SK-N-SH treated with all-trans-retinoic acid at 6 μM for 48 hours (cell line): ENCODE data around the gene PYGM.

Source experiments
- ATAC-seq: fragments of 200-7000 bp; cut with Tn5 transposase; 3 replicates; pipeline ENCODE4 v1.9.1; 2020; ENCODE audit warnings: mild to moderate bottlenecking, moderate library complexity
- BACH2 ChIP-seq: fragments of 250-450 bp; sonication (Bioruptor Pico); IDR thresholded peaks from 2 replicates; pipeline ENCODE4 v1.9.0; 2021; ENCODE audit warnings: mild to moderate bottlenecking, borderline replicate concordance
- CREB5 ChIP-seq: fragments of 250-450 bp; sonication (Bioruptor Pico); IDR thresholded peaks from 2 replicates; pipeline ENCODE4 v1.5.1; 2020; ENCODE audit warnings: low read depth, mild to moderate bottlenecking, moderate library complexity
- CSDC2 ChIP-seq: fragments of 250-450 bp; sonication (Bioruptor Pico); IDR thresholded peaks from 2 replicates; pipeline ENCODE4 v1.5.0; 2020; ENCODE audit warnings: mild to moderate bottlenecking, moderate library complexity
- CSRNP3 ChIP-seq: fragments of 250-450 bp; sonication (Bioruptor Pico); IDR thresholded peaks from 2 replicates; pipeline ENCODE4 v1.5.1; 2021; ENCODE audit warnings: mild to moderate bottlenecking, moderate library complexity
- ESRRG ChIP-seq: fragments of 250-450 bp; sonication (Bioruptor Pico); IDR thresholded peaks from 2 replicates; pipeline ENCODE4 v1.6.1; 2021; ENCODE audit warnings: mild to moderate bottlenecking
- GLIS3 ChIP-seq: fragments of 250-450 bp; sonication (Bioruptor Pico); IDR thresholded peaks from 2 replicates; pipeline ENCODE4 v1.5.0; 2020; ENCODE audit warnings: mild to moderate bottlenecking, moderate library complexity
- POU6F1 ChIP-seq: fragments of 250-450 bp; sonication (Bioruptor Pico); IDR thresholded peaks from 2 replicates; pipeline ENCODE4 v1.8.0; 2021; ENCODE audit warnings: low read depth, mild to moderate bottlenecking, moderate library complexity, borderline replicate concordance
- PPARA ChIP-seq: fragments of 250-450 bp; sonication (Bioruptor Pico); IDR thresholded peaks from 2 replicates; pipeline ENCODE4 v1.5.0; 2020; ENCODE audit warnings: mild to moderate bottlenecking, borderline replicate concordance
- SNAI2 ChIP-seq: fragments of 250-450 bp; sonication (Bioruptor Pico); IDR thresholded peaks from 2 replicates; pipeline ENCODE4 v1.5.0; 2020; ENCODE audit warnings: mild to moderate bottlenecking, moderate library complexity
- TOX ChIP-seq: fragments of 250-450 bp; sonication (Bioruptor Pico); IDR thresholded peaks from 2 replicates; pipeline ENCODE4 v1.8.0; 2021; ENCODE audit warnings: mild to moderate bottlenecking, moderate library complexity, borderline replicate concordance
- TSHZ2 ChIP-seq: fragments of 250-450 bp; sonication (Bioruptor Pico); IDR thresholded peaks from 2 replicates; pipeline ENCODE4 v1.5.0; 2020; ENCODE audit warnings: mild to moderate bottlenecking, moderate library complexity
- ZC3H10 ChIP-seq: fragments of 250-450 bp; sonication (Bioruptor Pico); IDR thresholded peaks from 2 replicates; pipeline ENCODE4 v1.5.1; 2021; ENCODE audit warnings: mild to moderate bottlenecking, moderate library complexity
- ZFP3 ChIP-seq: fragments of 250-450 bp; sonication (Bioruptor Pico); IDR thresholded peaks from 2 replicates; pipeline ENCODE4 v1.5.0; 2020; ENCODE audit warnings: mild to moderate bottlenecking, moderate library complexity
- ZFP30 ChIP-seq: fragments of 450-650 bp; formaldehyde crosslinking; IDR thresholded peaks from 2 replicates; pipeline ENCODE4 v1.5.0; 2022; ENCODE audit warnings: mild to moderate bottlenecking, moderate library complexity
- ZNF565 ChIP-seq: fragments of 450-650 bp; formaldehyde crosslinking; conservative IDR thresholded peaks from 2 replicates; pipeline ENCODE4 v1.5.0; 2020; ENCODE audit warnings: low read depth, mild to moderate bottlenecking, moderate library complexity
- ZNF8 ChIP-seq: fragments of 450-650 bp; formaldehyde crosslinking; IDR thresholded peaks from 2 replicates; pipeline ENCODE4 v1.5.0; 2020; ENCODE audit warnings: mild to moderate bottlenecking, moderate library complexity

Gene PYGM

GRCh38 chr11:64742087-64742888, 17.5 kb downstream of the PYGM start (continued):
- TF ChIP-seq CREB5 (CRISPR knock-in tag) (no peak), TOX (CRISPR knock-in tag) (no peak), ZFP3 (CRISPR knock-in tag) (no peak)

- TF ChIP-seq ZNF565 (CRISPR knock-in tag), result no peak
- no peak for TF ChIP-seq ESRRG (CRISPR knock-in tag)
- TF ChIP-seq CREB5 (CRISPR knock-in tag), result no peak
- TF ChIP-seq SNAI2 (CRISPR knock-in tag), result no peak
- ATAC-seq, result no peak
Measured at GRCh38 chr11:64741375-64742086, 18.2 kb downstream of the PYGM start.

GRCh38 chr11:64739871-64740270, 19.9 kb downstream of the PYGM start:
- no peak for TF ChIP-seq CREB5 (CRISPR knock-in tag)
- no peak for TF ChIP-seq GLIS3 (CRISPR knock-in tag)
- TF ChIP-seq TOX (CRISPR knock-in tag), result no peak
- TF ChIP-seq CSRNP3 (CRISPR knock-in tag), result no peak
- TF ChIP-seq ZFP3 (CRISPR knock-in tag), result no peak
- ATAC-seq, result no peak

GRCh38 chr11:64736654-64737053, 23.1 kb downstream of the PYGM start:
- TF ChIP-seq CSDC2 (CRISPR knock-in tag), result no peak
- no peak for TF ChIP-seq ZNF565 (CRISPR knock-in tag)
- TF ChIP-seq ZFP30 (CRISPR knock-in tag), result no peak
- no peak for TF ChIP-seq POU6F1 (CRISPR knock-in tag)
- no peak for TF ChIP-seq PPARA (CRISPR knock-in tag)
- no peak for TF ChIP-seq ZC3H10 (CRISPR knock-in tag)
- TF ChIP-seq ZNF8 (CRISPR knock-in tag), result no peak
- TF ChIP-seq TSHZ2, result no peak
- no peak for TF ChIP-seq BACH2 (CRISPR knock-in tag)
- TF ChIP-seq SNAI2 (CRISPR knock-in tag), result no peak
- TF ChIP-seq ESRRG (CRISPR knock-in tag), result no peak
- no peak for TF ChIP-seq TOX (CRISPR knock-in tag)
- TF ChIP-seq, all 23 proteins: peak for 0
- ATAC-seq, result no peak
